ENCODE data around the gene SEMA4D. TPM values are rescaled to one million over a fixed set of nuclear protein-coding genes. Genes with fewer than 3 reads are reported as not detected.

Gene SEMA4D
- total RNA-seq, 1 experiment from 2014 or later = 48.4 TPM

GRCh38 chr9:89413963-89414638 is 83.8 kb downstream of the SEMA4D start:
- ChIA-PET POLR2A (ENCODE audit: unreplicated experiment) (no interaction called here), CTCF (no interaction called here)
- Histone ChIP-seq H3K4me3 (no peak overlapping the region), H3K4me2 (no peak overlapping the region), H3K27ac (no peak overlapping the region), H3K4me1 (replicated peaks; ENCODE audit: insufficient read depth) (no peaks in the 10 kb centered on the region), H3K79me2 (ENCODE audit: low read depth) (no peaks in the 10 kb centered on the region), H4K20me1 (ENCODE audit: insufficient read depth) (no peaks in the 10 kb centered on the region; the same call in 1 of the 2 replicates), H3K36me3 (ENCODE audit: low read depth) (no peaks in the 10 kb centered on the region), H3K9me2 (ENCODE audit: insufficient read depth) (no peaks in the 10 kb centered on the region), H3F3A (ENCODE audit: insufficient read depth, low read depth) (no peaks in the 10 kb centered on the region), H3K9me3 (ENCODE audit: insufficient read depth, low read depth) (no peaks in the 10 kb centered on the region), H2AFZ (no peak overlapping the region), H3K27me3 (ENCODE audit: insufficient read depth, low read depth) (no peaks in the 10 kb centered on the region)
- no peak for TF ChIP-seq EZH2 (IDR thresholded peaks at IDR 0.05; ENCODE audit: low read depth)
- TF ChIP-seq CTCF (conservative IDR thresholded peaks at IDR 0.05) = no peak
- intact Hi-C loops (cut with micrococcal nuclease; ENCODE audit: unreplicated experiment) = no loop called here
- no TSS peak for BruUV-seq (replicated peaks)
- DNase-seq = no peak

- intact Hi-C loops (cut with micrococcal nuclease; ENCODE audit: unreplicated experiment) = no loop called here
- DNase-seq = no peak
- Histone ChIP-seq H3K79me2 (ENCODE audit: low read depth) (no peaks in the 10 kb centered on the region), H3K36me3 (ENCODE audit: low read depth) (no peaks in the 10 kb centered on the region), H3K27me3 (ENCODE audit: insufficient read depth, low read depth) (no peaks in the 10 kb centered on the region), H3K4me1 (replicated peaks; ENCODE audit: insufficient read depth) (no peaks in the 10 kb centered on the region), H3K9me3 (ENCODE audit: insufficient read depth, low read depth) (no peaks in the 10 kb centered on the region), H3K9me2 (ENCODE audit: insufficient read depth) (no peaks in the 10 kb centered on the region), H4K20me1 (ENCODE audit: insufficient read depth) (no peaks in the 10 kb centered on the region; the same call in 1 of the 2 replicates), H3K27ac (no peak overlapping the region), H3K4me3 (no peak overlapping the region), H3K4me2 (no peak overlapping the region), H2AFZ (no peak overlapping the region), H3F3A (ENCODE audit: insufficient read depth, low read depth) (no peaks in the 10 kb centered on the region)
- TF ChIP-seq EZH2 (IDR thresholded peaks at IDR 0.05; ENCODE audit: low read depth) = no peak
- TF ChIP-seq CTCF (conservative IDR thresholded peaks at IDR 0.05) = no peak
- ChIA-PET POLR2A (ENCODE audit: unreplicated experiment) (no interaction called here), CTCF (no interaction called here)
- no TSS peak for BruUV-seq (replicated peaks)
Observed at GRCh38 chr9:89412951-89413350, 85.0 kb downstream of the SEMA4D start.

- no peaks in the 10 kb centered on the region for H3K79me2 ChIP-seq (ENCODE audit: low read depth)
- no TSS peak for BruUV-seq (replicated peaks)
Observed at GRCh38 chr9:89412541-89412940, 85.4 kb downstream of the SEMA4D start.

More at GRCh38 chr9:89412541-89412940, 85.4 kb downstream of the SEMA4D start:
- POLR2A ChIA-PET (ENCODE audit: unreplicated experiment) = no interaction called here
- Histone ChIP-seq H3K4me1 (replicated peaks; ENCODE audit: insufficient read depth) (no peaks in the 10 kb centered on the region), H3K27ac (no peak overlapping the region), H3K36me3 (ENCODE audit: low read depth) (no peaks in the 10 kb centered on the region), H2AFZ (no peak overlapping the region), H3K4me2 (no peak overlapping the region), H3K9me2 (ENCODE audit: insufficient read depth) (no peaks in the 10 kb centered on the region), H4K20me1 (ENCODE audit: insufficient read depth) (no peaks in the 10 kb centered on the region; the same call in 1 of the 2 replicates), H3F3A (ENCODE audit: insufficient read depth, low read depth) (no peaks in the 10 kb centered on the region), H3K9me3 (ENCODE audit: insufficient read depth, low read depth) (no peaks in the 10 kb centered on the region), H3K4me3 (no peak overlapping the region), H3K27me3 (ENCODE audit: insufficient read depth, low read depth) (no peaks in the 10 kb centered on the region)
- DNase-seq = no peak
- CTCF ChIA-PET = no interaction called here
- intact Hi-C loops (cut with micrococcal nuclease; ENCODE audit: unreplicated experiment) = no loop called here
- TF ChIP-seq CTCF (conservative IDR thresholded peaks at IDR 0.05) (no peak), EZH2 (IDR thresholded peaks at IDR 0.05; ENCODE audit: low read depth) (no peak)

All from PC-9 (cell line).